HUDEP-2 (cell line): ENCODE measurements around the gene NDUFAF2.
"Not testable (repeated sequence)": the region's sequence is repeated elsewhere in the genome, so short reads cannot be mapped to it uniquely, and the experiment has no call there.

Experiments used
- DNase-seq, 76 experiments: peaks; one replicate each; lab custom pipeline; 2025; ENCODE audit not compliant: unreplicated experiment in 76 of 76; lab: John Stamatoyannopoulos, UW

Gene NDUFAF2

GRCh38 chr5:61162832-61163567 lies 218.0 kb downstream of the NDUFAF2 start:
- no peak for DNase-seq

- no peak for DNase-seq
Measured at GRCh38 chr5:61163905-61164304, 218.9 kb downstream of the NDUFAF2 start.

- DNase-seq: peak in 5 of 76 experiments; percentile 0 to 27 (median 7)
Measured at GRCh38 chr5:61167382-61167781, 222.4 kb downstream of the NDUFAF2 start.

GRCh38 chr5:61168951-61169350 lies 223.9 kb downstream of the NDUFAF2 start:
- no peak for DNase-seq

- DNase-seq: no peak
Measured at GRCh38 chr5:61171479-61171878, 226.5 kb downstream of the NDUFAF2 start.

- DNase-seq: no peak
Measured at GRCh38 chr5:61176631-61177030, 231.6 kb downstream of the NDUFAF2 start.

GRCh38 chr5:61177070-61177469 lies 232.1 kb downstream of the NDUFAF2 start:
- no peak for DNase-seq

- DNase-seq: no peak
Measured at GRCh38 chr5:61177716-61178115, 232.7 kb downstream of the NDUFAF2 start.

GRCh38 chr5:61178702-61179101 lies 233.7 kb downstream of the NDUFAF2 start:
- no peak for DNase-seq

GRCh38 chr5:61180886-61181285 lies 235.9 kb downstream of the NDUFAF2 start:
- DNase-seq: no peak

GRCh38 chr5:61182449-61182848 lies 237.4 kb downstream of the NDUFAF2 start:
- no peak for DNase-seq

GRCh38 chr5:61183538-61183937 lies 238.5 kb downstream of the NDUFAF2 start:
- no peak for DNase-seq

GRCh38 chr5:61184708-61185107 lies 239.7 kb downstream of the NDUFAF2 start:
- no peak for DNase-seq

- no peak for DNase-seq
Measured at GRCh38 chr5:61186634-61187033, 241.6 kb downstream of the NDUFAF2 start.

- not testable (repeated sequence) for DNase-seq
Measured at GRCh38 chr5:61187352-61187751, 242.3 kb downstream of the NDUFAF2 start.

- DNase-seq: not testable (repeated sequence)
Measured at GRCh38 chr5:61187826-61188225, 242.8 kb downstream of the NDUFAF2 start.

- no peak for DNase-seq
Measured at GRCh38 chr5:61198606-61199005, 253.6 kb downstream of the NDUFAF2 start.

- DNase-seq: no peak
Measured at GRCh38 chr5:61200582-61201155, 255.7 kb downstream of the NDUFAF2 start.

- DNase-seq: no peak
Measured at GRCh38 chr5:61202213-61202612, 257.2 kb downstream of the NDUFAF2 start.
